SU-DHL-6 (cell line): Measurements from ENCODE around the gene SYTL3.

Source experiments
- H2AFZ ChIP-seq: fragments of 200-600 bp; sonication (generic); 2 replicates; pipeline ENCODE4 v1.6.1; 2014; ENCODE audit warnings: low read depth, mild to moderate bottlenecking, moderate library complexity, mixed read lengths, antibody characterized with exemption, low read length; ENCODE audit not compliant: severe bottlenecking
- H3F3A ChIP-seq: fragments of 200-600 bp; shearing (Covaris generic); 2 replicates; pipeline ENCODE4 v1.6.0; 2016; ENCODE audit warnings: antibody characterized with exemption, mild to moderate bottlenecking; ENCODE audit not compliant: insufficient read depth
- H3K27ac ChIP-seq: fragments of 200-600 bp; sonication (generic); 2 replicates; pipeline ENCODE4 v1.5.1; 2016; ENCODE audit warnings: low read depth, mild to moderate bottlenecking, low read length, moderate library complexity, mixed read lengths
- H3K27me3 ChIP-seq: fragments of 200-600 bp; sonication (generic), shearing (Covaris generic); 2 replicates; pipeline ENCODE4 v1.6.0; 2014; ENCODE audit warnings: mild to moderate bottlenecking, low read length
- H3K36me3 ChIP-seq: fragments of 200-600 bp; sonication (generic); 2 replicates; pipeline ENCODE4 v1.6.1; 2014; ENCODE audit warnings: mild to moderate bottlenecking, low read length, mixed read lengths
- H3K4me2 ChIP-seq: fragments of 300-600, 200-600 bp; shearing (Covaris generic), sonication (generic); 2 replicates; pipeline ENCODE4 v1.6.0; 2014; ENCODE audit warnings: low read length, low read depth, mild to moderate bottlenecking; ENCODE audit not compliant: poor library complexity, severe bottlenecking
- H3K4me3 ChIP-seq: fragments of 200-600 bp; sonication (generic); 2 replicates; pipeline ENCODE4 v1.5.1; 2014; ENCODE audit warnings: antibody characterized with exemption, low read length, mild to moderate bottlenecking, mixed read lengths; ENCODE audit not compliant: insufficient read depth, poor library complexity, severe bottlenecking
- H3K79me2 ChIP-seq: fragments of 200-600 bp; sonication (generic); 2 replicates; pipeline ENCODE4 v1.6.1; 2014; ENCODE audit warnings: mild to moderate bottlenecking, low read length, moderate library complexity; ENCODE audit not compliant: insufficient read depth
- H3K9ac ChIP-seq: fragments of 200-600 bp; sonication (generic); 2 replicates; pipeline ENCODE4 v1.7.0; 2014; ENCODE audit warnings: mild to moderate bottlenecking, low read length
- H3K9me2 ChIP-seq: fragments of 200-600 bp; sonication (generic); replicated peaks from 2 replicates; pipeline ENCODE4 v1.6.1; 2014; ENCODE audit warnings: low read length; ENCODE audit not compliant: insufficient read depth
- H3K9me3 ChIP-seq: fragments of 200-600 bp; sonication (generic); 2 replicates; pipeline ENCODE4 v1.6.1; 2014; ENCODE audit warnings: low read length, mixed read lengths; ENCODE audit not compliant: insufficient read depth
- H4K20me1 ChIP-seq: fragments of 200-600 bp; sonication (generic); 2 replicates; pipeline ENCODE4 v1.6.1; 2014; ENCODE audit warnings: low read depth, mild to moderate bottlenecking, antibody characterized with exemption, low read length, moderate library complexity, mixed read lengths
- CTCF ChIP-seq: fragments of 200-600 bp; sonication (generic); IDR thresholded peaks from one replicate; pipeline ENCODE4 v1.5.1; 2017; ENCODE audit warnings: antibody characterized with exemption, mild to moderate bottlenecking, low read length, moderate library complexity; ENCODE audit not compliant: insufficient read depth, poor library complexity, severe bottlenecking
- EZH2phosphoT487 ChIP-seq: fragments of 200-600 bp; sonication (generic), shearing (Covaris generic); conservative IDR thresholded peaks from 2 replicates; pipeline ENCODE4 v1.6.1; 2018; ENCODE audit warnings: mild to moderate bottlenecking, antibody characterized with exemption, low read length, moderate library complexity, mixed read lengths

The SYTL3 gene

GRCh38 chr6:158764926-158765325 lies 115.1 kb downstream of the SYTL3 start:
- Histone ChIP-seq H3K4me3 (no peak overlapping the region), H3K79me2 (no peaks in the 10 kb centered on the region), H2AFZ (no peak overlapping the region), H3K9me3 (no peaks in the 10 kb centered on the region), H3K4me2 (no peak overlapping the region), H3F3A (peaks cover 47% of the 10 kb centered on the region), H3K27me3 (no peaks in the 10 kb centered on the region), H3K9ac (no peak overlapping the region), H3K27ac (no peak overlapping the region), H3K36me3 (peaks cover 24% of the 10 kb centered on the region), H3K9me2 (no peaks in the 10 kb centered on the region), H4K20me1 (peaks cover 5% of the 10 kb centered on the region; the same call in 1 of the 2 replicates)
- TF ChIP-seq EZH2phosphoT487 (no peak), CTCF (no peak)

GRCh38 chr6:158765499-158766068 lies 115.7 kb downstream of the SYTL3 start:
- H3F3A ChIP-seq = peaks cover 47% of the 10 kb centered on the region
- H3K4me3 ChIP-seq = no peak overlapping the region
- H3K9ac ChIP-seq = no peak overlapping the region
- no peaks in the 10 kb centered on the region for H3K9me3 ChIP-seq
- no peaks in the 10 kb centered on the region for H3K27me3 ChIP-seq
- no peak overlapping the region for H3K27ac ChIP-seq
- H3K36me3 ChIP-seq = peaks cover 29% of the 10 kb centered on the region
- H4K20me1 ChIP-seq = peaks cover 5% of the 10 kb centered on the region; the same call in 1 of the 2 replicates
- TF ChIP-seq CTCF (no peak), EZH2phosphoT487 (no peak)
- H3K9me2 ChIP-seq = no peaks in the 10 kb centered on the region
- H3K4me2 ChIP-seq = no peak overlapping the region
- H3K79me2 ChIP-seq = no peaks in the 10 kb centered on the region
- H2AFZ ChIP-seq = no peak overlapping the region

- H3K4me3 ChIP-seq = no peak overlapping the region
Measured at GRCh38 chr6:158766621-158767455, 117.0 kb downstream of the SYTL3 start.

More at GRCh38 chr6:158766621-158767455, 117.0 kb downstream of the SYTL3 start:
- TF ChIP-seq EZH2phosphoT487 (no peak), CTCF (no peak)
- H3K4me2 ChIP-seq = no peak overlapping the region
- H3K9me2 ChIP-seq = no peaks in the 10 kb centered on the region
- no peaks in the 10 kb centered on the region for H3K79me2 ChIP-seq
- H3K27ac ChIP-seq = no peak overlapping the region
- H4K20me1 ChIP-seq = peaks cover 5% of the 10 kb centered on the region; the same call in 1 of the 2 replicates
- no peaks in the 10 kb centered on the region for H3K27me3 ChIP-seq
- no peak overlapping the region for H2AFZ ChIP-seq
- H3K9me3 ChIP-seq = no peaks in the 10 kb centered on the region
- no peak overlapping the region for H3K9ac ChIP-seq
- peaks cover 35% of the 10 kb centered on the region for H3K36me3 ChIP-seq
- H3F3A ChIP-seq = peaks cover 47% of the 10 kb centered on the region
